ENCODE measurements around the gene COA8. TPM values are rescaled to one million over a fixed set of nuclear protein-coding genes. Genes with fewer than 3 reads are reported as not detected.

Gene COA8
- total RNA-seq, 2 donors from 2014 or later: 8.0 to 17.6 TPM

DNA sequence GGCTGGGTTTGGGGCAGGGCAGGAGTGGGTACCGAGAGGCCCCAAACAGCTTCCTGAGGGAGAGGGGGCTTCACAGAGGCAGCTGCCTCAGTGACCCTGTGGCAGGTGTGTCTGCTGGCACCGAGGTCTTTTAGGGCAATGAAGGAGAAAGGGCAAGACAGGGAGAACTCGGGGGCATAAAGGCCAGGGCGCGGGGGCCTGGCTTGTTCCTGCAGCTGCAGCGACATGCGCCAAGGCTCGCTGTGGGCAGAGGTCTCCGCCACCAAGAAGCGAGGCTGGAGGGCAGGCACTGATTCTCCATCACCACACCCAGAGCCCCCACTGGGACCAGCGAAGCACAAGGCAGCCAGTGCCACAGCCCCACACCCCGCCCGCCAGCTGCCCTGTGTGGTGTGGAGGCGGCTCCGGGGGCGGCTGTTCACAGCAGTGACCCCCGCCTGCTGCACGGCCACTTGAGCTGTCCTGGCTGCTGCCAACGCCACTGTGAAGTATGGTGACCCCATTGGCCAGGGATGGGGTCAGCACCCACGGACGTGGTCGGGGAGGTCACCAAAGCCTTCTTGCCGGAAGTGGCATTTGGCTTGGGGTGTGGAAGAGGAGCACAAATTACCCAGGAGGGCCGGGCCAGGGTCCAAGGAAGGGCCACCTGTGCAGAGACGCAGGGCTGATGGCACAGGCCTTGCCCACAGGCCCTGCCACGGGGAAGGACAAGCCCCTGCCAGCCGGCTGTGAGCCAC is 16.7 kb upstream of the COA8 start:
- H3K4me3 ChIP-seq: no peak overlapping the region
- no peak overlapping the region for H3K27ac ChIP-seq
- H3K27me3 ChIP-seq (replicated peaks; ENCODE audit: insufficient read depth): no peaks in the 10 kb centered on the region
- no peaks in the 10 kb centered on the region for H3K9me3 ChIP-seq
- ATAC-seq (ENCODE audit: insufficient number of reproducible peaks, low FRiP score, low read depth) (no peak), DNase-seq (ENCODE audit: low spot score) (no peak)
- H3K4me1 ChIP-seq (ENCODE audit: control insufficient read depth in 1 of 2, low read depth in 2 of 2): peaks cover 51 to 63% of the 10 kb centered on the region in 2 donors
- no peaks in the 10 kb centered on the region for H3K36me3 ChIP-seq
- TF ChIP-seq, protein P1, sequence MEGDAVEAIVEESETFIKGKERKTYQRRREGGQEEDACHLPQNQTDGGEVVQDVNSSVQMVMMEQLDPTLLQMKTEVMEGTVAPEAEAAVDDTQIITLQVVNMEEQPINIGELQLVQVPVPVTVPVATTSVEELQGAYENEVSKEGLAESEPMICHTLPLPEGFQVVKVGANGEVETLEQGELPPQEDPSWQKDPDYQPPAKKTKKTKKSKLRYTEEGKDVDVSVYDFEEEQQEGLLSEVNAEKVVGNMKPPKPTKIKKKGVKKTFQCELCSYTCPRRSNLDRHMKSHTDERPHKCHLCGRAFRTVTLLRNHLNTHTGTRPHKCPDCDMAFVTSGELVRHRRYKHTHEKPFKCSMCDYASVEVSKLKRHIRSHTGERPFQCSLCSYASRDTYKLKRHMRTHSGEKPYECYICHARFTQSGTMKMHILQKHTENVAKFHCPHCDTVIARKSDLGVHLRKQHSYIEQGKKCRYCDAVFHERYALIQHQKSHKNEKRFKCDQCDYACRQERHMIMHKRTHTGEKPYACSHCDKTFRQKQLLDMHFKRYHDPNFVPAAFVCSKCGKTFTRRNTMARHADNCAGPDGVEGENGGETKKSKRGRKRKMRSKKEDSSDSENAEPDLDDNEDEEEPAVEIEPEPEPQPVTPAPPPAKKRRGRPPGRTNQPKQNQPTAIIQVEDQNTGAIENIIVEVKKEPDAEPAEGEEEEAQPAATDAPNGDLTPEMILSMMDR (IDR thresholded peaks at IDR 0.05): no peak

DNA sequence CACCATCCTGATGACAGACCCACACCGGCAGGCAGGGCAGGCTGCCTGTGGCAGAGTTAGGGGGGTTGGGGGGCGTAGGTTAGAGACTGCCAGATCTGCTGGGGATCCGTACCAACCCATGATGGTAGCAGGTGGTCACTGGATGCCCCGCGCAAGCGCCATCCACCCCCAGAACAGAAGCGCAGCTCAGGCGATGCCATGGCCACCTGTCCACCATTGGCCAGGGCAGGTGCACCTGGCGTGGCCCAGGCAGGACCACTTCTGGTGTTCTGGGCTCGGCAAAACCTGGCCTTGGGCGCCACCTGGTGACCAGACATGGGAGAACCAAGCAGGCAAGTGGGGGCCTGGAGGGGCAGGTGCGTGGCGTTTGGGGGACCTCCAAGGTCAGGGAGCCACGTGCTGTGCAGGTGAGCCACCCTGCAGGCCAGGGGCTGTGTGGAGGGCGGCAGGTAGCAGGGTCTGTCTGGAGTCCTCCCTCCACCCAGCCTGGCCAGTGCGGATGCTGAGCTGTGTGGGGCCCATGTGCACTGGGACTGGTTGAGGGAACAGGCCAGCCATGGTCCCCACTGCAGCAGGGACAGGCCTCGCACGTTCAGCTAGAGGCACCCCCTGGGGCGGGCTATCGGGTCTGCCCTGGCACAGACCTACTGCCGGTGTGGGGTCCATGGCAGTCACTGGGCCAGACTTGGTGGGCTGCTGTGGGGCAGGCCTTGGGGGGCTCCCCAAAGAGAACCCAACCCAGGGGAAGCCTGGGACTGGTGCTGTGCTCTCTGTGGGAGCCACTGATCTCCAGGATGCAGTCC is 15.9 kb upstream of the COA8 start:
- Histone ChIP-seq H3K9me3 (no peaks in the 10 kb centered on the region), H3K4me1 (ENCODE audit: control insufficient read depth in 1 of 2, low read depth in 2 of 2) (peaks cover 50 to 63% of the 10 kb centered on the region in 2 donors), H3K27ac (no peak overlapping the region), H3K27me3 (replicated peaks; ENCODE audit: insufficient read depth) (no peaks in the 10 kb centered on the region), H3K36me3 (no peaks in the 10 kb centered on the region), H3K4me3 (no peak overlapping the region)
- DNase-seq (ENCODE audit: low spot score): no peak
- no peak for ATAC-seq (ENCODE audit: insufficient number of reproducible peaks, low FRiP score, low read depth)
- TF ChIP-seq, protein P1 (IDR thresholded peaks at IDR 0.05): peak; percentile 91

GRCh38 chr14:103547455-103547940 is 15.3 kb upstream of the COA8 start:
- Histone ChIP-seq H3K4me1 (ENCODE audit: control insufficient read depth in 1 of 2, low read depth in 2 of 2) (peaks cover 48 to 63% of the 10 kb centered on the region in 2 donors), H3K4me3 (no peak overlapping the region), H3K36me3 (no peaks in the 10 kb centered on the region), H3K27me3 (replicated peaks; ENCODE audit: insufficient read depth) (no peaks in the 10 kb centered on the region), H3K27ac (no peak overlapping the region), H3K9me3 (no peaks in the 10 kb centered on the region)
- TF ChIP-seq, protein P1 (IDR thresholded peaks at IDR 0.05): no peak
- no peak for DNase-seq (ENCODE audit: low spot score)
- ATAC-seq (ENCODE audit: insufficient number of reproducible peaks, low FRiP score, low read depth): no peak

DNA sequence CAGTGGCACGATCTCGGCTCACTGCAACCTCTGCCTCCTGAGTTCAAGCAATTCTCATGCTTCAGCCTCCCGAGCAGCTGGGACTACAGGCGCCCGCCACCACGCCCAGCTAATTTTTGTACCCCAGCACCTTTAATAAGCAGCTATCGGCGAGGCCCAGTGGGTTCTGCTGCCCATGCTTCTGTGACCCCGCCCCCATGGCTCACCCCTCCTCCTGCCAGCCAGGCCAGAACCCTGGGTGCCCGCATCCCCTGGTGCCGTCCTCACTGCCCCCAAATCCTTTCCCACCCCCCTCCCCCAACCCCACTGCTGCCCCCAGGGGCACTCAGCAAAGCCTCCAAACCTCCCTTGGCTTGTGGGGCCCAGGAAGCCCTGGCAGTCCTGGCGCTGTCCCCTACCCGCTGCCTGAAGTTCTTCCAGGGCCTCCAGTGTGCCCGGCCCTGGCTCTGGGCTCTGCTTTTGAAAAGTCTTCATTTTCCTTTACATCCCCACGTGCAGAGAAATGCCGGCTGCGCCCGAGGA is 14.8 kb upstream of the COA8 start:
- H3K4me3 ChIP-seq: no peak overlapping the region
- no peak for DNase-seq (ENCODE audit: low spot score)
- no peaks in the 10 kb centered on the region for H3K27me3 ChIP-seq (replicated peaks; ENCODE audit: insufficient read depth)
- ATAC-seq (ENCODE audit: insufficient number of reproducible peaks, low FRiP score, low read depth): no peak
- peaks cover 46 to 63% of the 10 kb centered on the region in 2 donors for H3K4me1 ChIP-seq (ENCODE audit: control insufficient read depth in 1 of 2, low read depth in 2 of 2)
- no peaks in the 10 kb centered on the region for H3K9me3 ChIP-seq
- TF ChIP-seq, protein P1 (IDR thresholded peaks at IDR 0.05): no peak
- H3K36me3 ChIP-seq: no peaks in the 10 kb centered on the region
- no peak overlapping the region for H3K27ac ChIP-seq

All from thoracic aorta (tissue), 2 donors.